Upper lobe of left lung (tissue), 4 donors: ENCODE measurements around the gene CFAP299.

Experiments used
- POLR2A ChIP-seq, 4 donors: fragments of 450-650 bp; IDR thresholded peaks; one replicate each; pipeline ENCODE4 v1.5.1; 2016 to 2017; ENCODE audit warnings: antibody characterized with exemption in 4 of 4, mild to moderate bottlenecking in 2 of 4
- TF ChIP-seq, protein P1 (sequence below), 6 experiments: fragments of 450-650 bp in 4 of 6; fragments of 200-600 bp in 2 of 6; sonication (generic) in 2 of 6; IDR thresholded peaks; one replicate each; pipeline ENCODE4 v1.5.1; 2016 to 2019; ENCODE audit warnings: antibody characterized with exemption in 6 of 6

DNA sequence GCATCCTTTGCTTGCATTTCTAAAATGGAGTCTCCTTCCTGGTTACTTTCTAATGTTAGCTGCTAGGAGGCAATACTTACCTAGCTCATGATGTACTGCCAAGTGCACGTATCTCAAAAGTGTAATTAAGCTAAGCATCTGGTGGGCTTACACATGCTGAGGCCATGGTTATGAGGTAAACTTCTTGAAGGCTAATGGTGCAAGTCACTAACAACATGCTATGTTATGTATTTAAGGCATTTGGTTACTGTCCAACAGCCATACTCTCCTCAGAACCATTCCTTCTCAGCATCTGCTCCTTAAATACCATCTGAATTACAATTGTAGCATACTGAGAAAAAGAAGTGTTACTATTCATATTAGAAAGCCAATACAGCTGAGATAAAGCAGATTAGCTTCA lies 376.4 kb downstream of the CFAP299 start:
- TF ChIP-seq, protein P1, sequence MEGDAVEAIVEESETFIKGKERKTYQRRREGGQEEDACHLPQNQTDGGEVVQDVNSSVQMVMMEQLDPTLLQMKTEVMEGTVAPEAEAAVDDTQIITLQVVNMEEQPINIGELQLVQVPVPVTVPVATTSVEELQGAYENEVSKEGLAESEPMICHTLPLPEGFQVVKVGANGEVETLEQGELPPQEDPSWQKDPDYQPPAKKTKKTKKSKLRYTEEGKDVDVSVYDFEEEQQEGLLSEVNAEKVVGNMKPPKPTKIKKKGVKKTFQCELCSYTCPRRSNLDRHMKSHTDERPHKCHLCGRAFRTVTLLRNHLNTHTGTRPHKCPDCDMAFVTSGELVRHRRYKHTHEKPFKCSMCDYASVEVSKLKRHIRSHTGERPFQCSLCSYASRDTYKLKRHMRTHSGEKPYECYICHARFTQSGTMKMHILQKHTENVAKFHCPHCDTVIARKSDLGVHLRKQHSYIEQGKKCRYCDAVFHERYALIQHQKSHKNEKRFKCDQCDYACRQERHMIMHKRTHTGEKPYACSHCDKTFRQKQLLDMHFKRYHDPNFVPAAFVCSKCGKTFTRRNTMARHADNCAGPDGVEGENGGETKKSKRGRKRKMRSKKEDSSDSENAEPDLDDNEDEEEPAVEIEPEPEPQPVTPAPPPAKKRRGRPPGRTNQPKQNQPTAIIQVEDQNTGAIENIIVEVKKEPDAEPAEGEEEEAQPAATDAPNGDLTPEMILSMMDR (IDR thresholded peaks at IDR 0.05), result no peak
- TF ChIP-seq POLR2A (IDR thresholded peaks at IDR 0.05), result no peak
